WTC11 (cell line): Measurements from ENCODE around the gene RAMP3.

ENCODE experiments used
- ATF2 ChIP-seq: sonication (generic); formaldehyde crosslinking; IDR thresholded peaks from 2 replicates; pipeline ENCODE4 v1.8.1; 2022; ENCODE audit warnings: low read depth, missing genetic modification reagents, borderline replicate concordance
- CREB1 ChIP-seq: sonication (generic); formaldehyde crosslinking; IDR thresholded peaks from 2 replicates; pipeline ENCODE4 v1.8.0; 2023; ENCODE audit warnings: mild to moderate bottlenecking, missing genetic modification reagents
- CTCF ChIP-seq: fragments of 200-600 bp; IDR thresholded peaks from 2 replicates; pipeline ENCODE4 v1.8.0; 2022; ENCODE audit warnings: antibody characterized with exemption
- FOXP4 ChIP-seq: sonication (generic); formaldehyde crosslinking; IDR thresholded peaks from 2 replicates; pipeline ENCODE4 v1.8.0; 2022; ENCODE audit warnings: mild to moderate bottlenecking, missing genetic modification reagents
- MAX ChIP-seq: sonication (generic); formaldehyde crosslinking; IDR thresholded peaks from 2 replicates; pipeline ENCODE4 v1.8.0; 2022; ENCODE audit warnings: mild to moderate bottlenecking, missing genetic modification reagents
- SP1 ChIP-seq: sonication (generic); formaldehyde crosslinking; conservative IDR thresholded peaks from 2 replicates; pipeline ENCODE4 v1.8.1; 2022; ENCODE audit warnings: missing genetic modification reagents
- STAT6 ChIP-seq: sonication (generic); formaldehyde crosslinking; conservative IDR thresholded peaks from 2 replicates; pipeline ENCODE4 v1.8.1; 2023; ENCODE audit warnings: mild to moderate bottlenecking, low read depth, missing genetic modification reagents, moderate library complexity
- TP53 ChIP-seq: sonication (generic); formaldehyde crosslinking; IDR thresholded peaks from 2 replicates; pipeline ENCODE4 v1.8.1; 2023; ENCODE audit warnings: mild to moderate bottlenecking, missing genetic modification reagents

- TF ChIP-seq CTCF (no peak), STAT6 (no peak), MAX (CRISPR knock-in tag) (no peak), CREB1 (CRISPR knock-in tag) (no peak), ATF2 (no peak), SP1 (CRISPR knock-in tag) (no peak), FOXP4 (CRISPR knock-in tag) (no peak), TP53 (no peak)
These were observed 61.5 kb downstream of the RAMP3 start for GRCh38 chr7:45219130-45219529.
